Heart right ventricle (tissue), 16 donors: ENCODE measurements around the gene PNPLA6. TPM values are rescaled to one million over a fixed set of nuclear protein-coding genes. Genes with fewer than 3 reads are reported as not detected.

Experiments
- ATAC-seq, 8 donors: fragments of 200-7000 bp; cut with Tn5 transposase; one replicate each; pipeline ENCODE4 v1.9.1; 2020; ENCODE audit warnings: mild to moderate bottlenecking in 8 of 8, moderate library complexity in 8 of 8, moderate number of reproducible peaks in 1 of 8
- DNase-seq, 2 donors: peaks; one replicate each; pipeline ENCODE4 v3.0.0-alpha.2; 2020
- H3K27ac ChIP-seq, 10 donors: fragments of 200-600 bp; sonication (generic) in 2 of 10; one replicate each; pipeline versions ENCODE4 v1.5.0 to v1.8.0; 2020 to 2022; ENCODE audit warnings: mild to moderate bottlenecking in 3 of 10
- H3K27me3 ChIP-seq, 7 donors: fragments of 200-600 bp; one replicate each; pipeline ENCODE4 v1.8.0; 2021 to 2022; ENCODE audit warnings: mild to moderate bottlenecking in 2 of 7
- H3K36me3 ChIP-seq, 9 donors: fragments of 200-600 bp; sonication (generic) in 1 of 9; one replicate each; pipeline versions ENCODE4 v1.5.0 to v1.8.0; 2020 to 2022; ENCODE audit warnings: mild to moderate bottlenecking in 2 of 9
- H3K4me1 ChIP-seq, 9 donors: fragments of 200-600 bp; sonication (generic) in 1 of 9; one replicate each; pipeline versions ENCODE4 v1.5.0 to v1.8.0; 2020 to 2022; ENCODE audit warnings: mild to moderate bottlenecking in 4 of 9
- H3K4me3 ChIP-seq, 10 donors: fragments of 200-600 bp; sonication (generic) in 2 of 10; one replicate each; pipeline versions ENCODE4 v1.5.0 to v1.8.0; 2020 to 2022; ENCODE audit warnings: mild to moderate bottlenecking in 7 of 10, moderate library complexity in 2 of 10
- H3K9me3 ChIP-seq, 11 donors: fragments of 200-600 bp in 10 of 11; sonication (generic) in 2 of 11; one replicate each; pipeline versions ENCODE4 v1.5.0 to v1.8.0; 2013 to 2022; ENCODE audit warnings: mild to moderate bottlenecking in 2 of 11, control low read depth in 1 of 11, moderate library complexity in 1 of 11
- WGBS, 2 donors: extraction: QIAGEN DNeasy Blood & Tissue Kit; methylation state at CpG; one replicate each; pipeline ENCODE4 v1.1.7; 2013; ENCODE audit warnings: inconsistent platforms in 1 of 2; 5-methylcytosine and 5-hydroxymethylcytosine counted together
- intact Hi-C, 10 donors: fragments of 100-400 bp; cut with DNase I; formaldehyde crosslinking; loops; one replicate each; pipeline versions ENCODE4 v1.11.1 to v1.14.2; 2022
- polyA plus RNA-seq, 2 donors: library from polyadenylated mRNA; stranded (reverse); fragments of 200-250 nt; gene quantifications; one replicate each; pipeline ENCODE4 v1.2.3, GENCODE V29; 2013
- total RNA-seq, 10 donors: library from RNA; stranded (reverse); fragmentation: NEBNext Ultra II Directional in 3 of 10; extraction: Animal tissue kit (Norgen Biotek cat#: 25700) in 3 of 10; gene quantifications; one replicate each; pipeline versions ENCODE4 v1.2.1 to v1.2.4, GENCODE V29; 2021 to 2023
- TF ChIP-seq, protein P1 (sequence below), 9 donors: fragments of 200-600 bp; sonication (generic) in 2 of 9; IDR thresholded peaks; one replicate each; pipeline versions ENCODE4 v1.5.0 to v1.8.0; 2021 to 2022; ENCODE audit warnings: antibody characterized with exemption in 9 of 9, mild to moderate bottlenecking in 5 of 9, moderate library complexity in 1 of 9
- donor health status: Arrhythmogenic right ventricular cardiomyopathy.
- donor health status: ischemic (EF 13 %, LVEDD 7.1; RV severe dilation, severe dysfunction).
- donor health status: healthy with polysubstance abuse.
- donor health status: DM: no; HTN: yes; CAD: no.
- donor health status: DM: no; HTN: no; CAD: no.
- donor health status: ischemic (EF 25% LVEDD 6.9; RV normal size, moderate dysfunction).
- donor health status: ischemic (EF 25% LVEDD 5.7; RV mildly dilated, moderate dysfunction).
- donor health status: healthy.
- donor health status: DM: yes; HTN: yes; CAD: no.
- donor health status: Ischemic cardiomyopathy.
- donor health status: ischemic (EF 35%, LVEDD 5.7; RV mildly dilated, moderate dysfunction).
- donor health status: nonischemic (EF 11% LVEDD 7.7; RV severe dilation, severe dysfunction).
- donor health status: DM: yes; HTN: yes; CAD: no.
- donor health status: PGD.
- donor health status: ischemic (EF 29% LVEDD 5.4; RV normal size, mild dysfunction).
- donor health status: nonischemic (EF 23%, LVEDD 6.1; RV moderate dilation, normal function).

PNPLA6 gene
- total and polyA plus RNA-seq, 12 donors = 33.9 to 73.8 (median 41.6) TPM

DNA sequence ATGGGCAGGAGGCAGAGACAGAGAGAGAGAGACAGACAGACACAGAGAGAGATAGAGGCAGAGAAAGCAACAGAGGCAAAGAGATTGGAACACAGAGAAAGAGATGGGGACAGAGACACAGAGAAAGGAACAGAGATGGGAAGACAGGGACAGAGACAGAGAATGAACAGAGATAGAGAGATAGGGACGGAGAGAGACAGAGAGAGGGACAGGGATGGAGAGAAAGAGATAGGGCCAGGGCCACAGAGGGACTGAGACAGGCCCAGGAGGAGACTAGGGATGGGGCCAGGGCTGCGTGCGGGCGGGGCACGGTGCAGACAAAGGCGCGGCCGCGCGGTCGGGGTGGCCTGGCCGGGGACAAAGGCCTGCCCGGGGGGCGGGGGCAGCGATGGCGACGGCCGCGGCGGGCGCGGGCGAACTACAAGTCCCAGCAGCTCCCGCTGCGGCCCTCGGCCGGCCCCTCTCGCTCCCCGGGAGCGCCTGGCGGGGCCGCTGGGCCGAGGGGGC, 19.8 kb upstream of the PNPLA6 start, which contains the start of gene ZNF358:
TSS of gene ZNF358 (plus strand) at position 459 of the 507 bp plus-strand sequence. CDS start 3,140 bp downstream, outside the sequence.
- peak; percentile 70 to 87 for DNase-seq
- Histone ChIP-seq H3K27ac (peak within 1 kb of the TSS; percentile 80 to 95 (median 90)), H3K36me3 (peaks cover 0 to 17% (median 0%) of the 10 kb centered on the region in 9 donors), H3K27me3 (peaks cover 0 to 19% (median 0%) of the 10 kb centered on the region in 7 donors), H3K9me3 (no peaks in the 10 kb centered on the region), H3K4me1 (peaks cover 0 to 25% (median 10%) of the 10 kb centered on the region in 9 donors), H3K4me3 (peak within 1 kb of the TSS; percentile 63 to 90 (median 74))
- TF ChIP-seq, protein P1, sequence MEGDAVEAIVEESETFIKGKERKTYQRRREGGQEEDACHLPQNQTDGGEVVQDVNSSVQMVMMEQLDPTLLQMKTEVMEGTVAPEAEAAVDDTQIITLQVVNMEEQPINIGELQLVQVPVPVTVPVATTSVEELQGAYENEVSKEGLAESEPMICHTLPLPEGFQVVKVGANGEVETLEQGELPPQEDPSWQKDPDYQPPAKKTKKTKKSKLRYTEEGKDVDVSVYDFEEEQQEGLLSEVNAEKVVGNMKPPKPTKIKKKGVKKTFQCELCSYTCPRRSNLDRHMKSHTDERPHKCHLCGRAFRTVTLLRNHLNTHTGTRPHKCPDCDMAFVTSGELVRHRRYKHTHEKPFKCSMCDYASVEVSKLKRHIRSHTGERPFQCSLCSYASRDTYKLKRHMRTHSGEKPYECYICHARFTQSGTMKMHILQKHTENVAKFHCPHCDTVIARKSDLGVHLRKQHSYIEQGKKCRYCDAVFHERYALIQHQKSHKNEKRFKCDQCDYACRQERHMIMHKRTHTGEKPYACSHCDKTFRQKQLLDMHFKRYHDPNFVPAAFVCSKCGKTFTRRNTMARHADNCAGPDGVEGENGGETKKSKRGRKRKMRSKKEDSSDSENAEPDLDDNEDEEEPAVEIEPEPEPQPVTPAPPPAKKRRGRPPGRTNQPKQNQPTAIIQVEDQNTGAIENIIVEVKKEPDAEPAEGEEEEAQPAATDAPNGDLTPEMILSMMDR (IDR thresholded peaks at IDR 0.05) = no peak
- peak; percentile 79 to 95 (median 91) for ATAC-seq
- intact Hi-C loops = loop anchor here in 2 of 10 donors (2.0 to 10.0 kb wide), 2 partner anchors 21 to 121 kb away; no protein-coding TSS in a partner anchor
- 2% methylated on average over 8 to 33 of the region's 33 CpGs for WGBS, 2 donors

DNA sequence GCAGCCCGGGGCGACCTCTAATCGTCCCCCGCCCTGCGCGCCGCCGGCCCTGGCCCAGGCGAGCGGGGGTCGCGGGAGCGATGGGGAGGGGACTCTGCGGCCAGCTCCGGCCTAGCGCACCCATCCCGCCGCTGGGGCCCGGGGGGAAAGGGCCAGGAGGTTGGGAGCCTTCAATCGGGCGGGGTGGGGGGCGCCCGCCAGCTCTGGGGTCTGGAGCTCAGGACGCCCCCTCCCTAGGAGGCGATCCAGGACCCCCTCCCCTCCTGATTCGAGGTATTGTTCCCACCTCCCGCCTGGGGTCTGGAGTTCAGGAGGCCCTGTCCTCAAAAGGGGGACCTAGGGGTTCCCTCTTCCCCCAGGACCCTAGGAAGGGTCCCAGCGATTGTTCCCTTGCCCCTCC, 19.2 kb upstream of the PNPLA6 start:
- Histone ChIP-seq H3K36me3 (peaks cover 0 to 17% (median 0%) of the 10 kb centered on the region in 9 donors), H3K4me3 (peak overlapping the region; percentile 63 to 90 (median 74)), H3K27ac (peak overlapping the region; percentile 79 to 93 (median 88)), H3K27me3 (peaks cover 0 to 19% (median 0%) of the 10 kb centered on the region in 7 donors), H3K9me3 (no peaks in the 10 kb centered on the region), H3K4me1 (peaks cover 0 to 25% (median 10%) of the 10 kb centered on the region in 9 donors)
- WGBS, 2 donors = 0 to 1% methylated on average over 27 of the region's 28 CpGs
- no peak for DNase-seq
- intact Hi-C loops = loop anchor here in 1 of 10 donors (10.0 kb wide), 1 partner anchor 122 kb away; no protein-coding TSS in a partner anchor
- TF ChIP-seq, protein P1 (IDR thresholded peaks at IDR 0.05) = no peak
- no peak for ATAC-seq

DNA sequence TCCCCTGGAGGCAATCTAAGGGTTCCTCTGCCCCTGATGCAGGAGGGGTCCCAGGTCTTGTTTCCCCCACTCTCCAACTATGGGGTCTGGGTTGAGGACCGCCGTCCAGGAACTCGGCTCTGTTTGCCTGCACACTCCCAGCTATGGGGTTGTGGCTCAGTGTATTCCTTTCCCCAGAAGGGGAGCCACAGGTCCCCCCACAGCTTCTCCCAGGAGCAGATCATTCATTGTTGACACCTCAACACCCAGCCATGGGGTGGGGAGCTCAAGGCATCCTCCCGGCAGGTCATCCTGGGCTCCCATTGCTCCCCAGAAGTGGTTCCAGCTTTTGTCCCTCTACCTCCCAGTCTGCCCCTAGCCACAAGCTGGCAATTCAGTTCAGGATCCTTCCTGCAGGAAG, 18.6 kb upstream of the PNPLA6 start:
- TF ChIP-seq, protein P1 (IDR thresholded peaks at IDR 0.05) = no peak
- DNase-seq (no peak), ATAC-seq (no peak)
- Histone ChIP-seq H3K27me3 (peaks cover 0 to 19% (median 0%) of the 10 kb centered on the region in 7 donors), H3K9me3 (no peaks in the 10 kb centered on the region), H3K4me3 (peak overlapping the region; percentile 63 to 90 (median 74)), H3K4me1 (peaks cover 3 to 29% (median 14%) of the 10 kb centered on the region in 9 donors), H3K36me3 (peaks cover 0 to 17% (median 0%) of the 10 kb centered on the region in 9 donors), H3K27ac (peak overlapping the region; percentile 79 to 93 (median 88))
- WGBS, 2 donors = 37 to 48% methylated on average over 4 of the region's 4 CpGs
- intact Hi-C loops = loop anchor here in 1 of 10 donors (10.0 kb wide), 1 partner anchor 122 kb away; no protein-coding TSS in a partner anchor

DNA sequence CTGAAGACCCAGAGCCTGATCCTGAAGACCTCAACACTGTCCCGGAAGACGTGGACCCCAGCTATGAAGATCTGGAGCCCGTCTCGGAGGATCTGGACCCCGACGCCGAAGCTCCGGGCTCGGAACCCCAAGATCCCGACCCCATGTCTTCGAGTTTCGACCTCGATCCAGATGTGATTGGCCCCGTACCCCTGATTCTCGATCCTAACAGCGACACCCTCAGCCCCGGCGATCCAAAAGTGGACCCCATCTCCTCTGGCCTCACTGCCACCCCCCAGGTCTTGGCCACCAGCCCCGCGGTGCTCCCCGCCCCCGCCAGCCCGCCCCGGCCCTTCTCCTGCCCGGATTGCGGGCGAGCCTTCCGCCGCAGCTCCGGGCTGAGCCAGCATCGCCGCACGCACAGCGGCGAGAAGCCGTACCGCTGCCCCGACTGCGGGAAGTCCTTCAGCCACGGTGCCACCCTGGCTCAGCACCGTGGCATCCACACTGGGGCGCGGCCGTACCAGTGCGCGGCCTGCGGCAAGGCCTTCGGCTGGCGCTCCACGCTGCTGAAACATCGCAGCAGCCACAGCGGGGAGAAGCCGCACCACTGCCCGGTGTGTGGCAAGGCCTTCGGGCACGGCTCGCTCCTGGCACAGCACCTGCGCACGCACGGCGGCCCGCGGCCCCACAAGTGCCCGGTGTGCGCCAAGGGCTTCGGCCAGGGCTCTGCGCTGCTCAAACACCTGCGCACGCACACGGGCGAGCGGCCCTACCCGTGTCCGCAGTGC, 16.0 kb upstream of the PNPLA6 start:
- DNase-seq (no peak), ATAC-seq (no peak)
- Histone ChIP-seq H3K27ac (no peak overlapping the region), H3K36me3 (peaks cover 0 to 21% (median 0%) of the 10 kb centered on the region in 9 donors), H3K4me1 (peaks cover 12 to 45% (median 32%) of the 10 kb centered on the region in 9 donors), H3K9me3 (no peaks in the 10 kb centered on the region), H3K4me3 (no peak overlapping the region), H3K27me3 (peaks cover 0 to 19% (median 0%) of the 10 kb centered on the region in 7 donors)
- WGBS, 2 donors = 98% methylated on average over 72 to 74 of the region's 74 CpGs
- TF ChIP-seq, protein P1 (IDR thresholded peaks at IDR 0.05) = no peak
- intact Hi-C loops = loop anchor here in 4 of 10 donors (5.0 to 10.0 kb wide), 2 partner anchors 32 to 125 kb away; partner anchors contain the start of gene PEX11G (in 2 of the 4)
